ENCODE results near the gene ALPK3.

DNA sequence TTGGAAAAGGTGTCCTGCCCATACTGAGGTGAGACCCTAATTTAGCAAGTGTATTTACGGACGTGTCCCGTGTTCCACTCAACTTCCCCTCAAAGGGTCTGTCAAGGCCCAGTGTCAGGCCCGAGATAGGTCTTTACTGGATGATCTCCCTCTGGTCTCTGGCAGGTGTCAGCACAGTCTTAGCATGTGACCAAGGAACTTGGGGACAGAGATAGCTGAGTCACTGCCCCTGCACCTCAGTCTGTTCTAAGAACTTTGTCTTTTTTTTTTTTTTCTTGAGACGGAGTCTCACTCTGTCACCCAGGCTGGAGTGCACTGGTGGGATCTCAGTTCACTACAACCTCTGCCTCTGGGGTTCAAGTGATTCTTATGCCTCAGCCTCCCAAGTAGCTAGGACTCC, 32.1 kb upstream of the ALPK3 start:
- TF ChIP-seq, protein P1, sequence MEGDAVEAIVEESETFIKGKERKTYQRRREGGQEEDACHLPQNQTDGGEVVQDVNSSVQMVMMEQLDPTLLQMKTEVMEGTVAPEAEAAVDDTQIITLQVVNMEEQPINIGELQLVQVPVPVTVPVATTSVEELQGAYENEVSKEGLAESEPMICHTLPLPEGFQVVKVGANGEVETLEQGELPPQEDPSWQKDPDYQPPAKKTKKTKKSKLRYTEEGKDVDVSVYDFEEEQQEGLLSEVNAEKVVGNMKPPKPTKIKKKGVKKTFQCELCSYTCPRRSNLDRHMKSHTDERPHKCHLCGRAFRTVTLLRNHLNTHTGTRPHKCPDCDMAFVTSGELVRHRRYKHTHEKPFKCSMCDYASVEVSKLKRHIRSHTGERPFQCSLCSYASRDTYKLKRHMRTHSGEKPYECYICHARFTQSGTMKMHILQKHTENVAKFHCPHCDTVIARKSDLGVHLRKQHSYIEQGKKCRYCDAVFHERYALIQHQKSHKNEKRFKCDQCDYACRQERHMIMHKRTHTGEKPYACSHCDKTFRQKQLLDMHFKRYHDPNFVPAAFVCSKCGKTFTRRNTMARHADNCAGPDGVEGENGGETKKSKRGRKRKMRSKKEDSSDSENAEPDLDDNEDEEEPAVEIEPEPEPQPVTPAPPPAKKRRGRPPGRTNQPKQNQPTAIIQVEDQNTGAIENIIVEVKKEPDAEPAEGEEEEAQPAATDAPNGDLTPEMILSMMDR (IDR thresholded peaks at IDR 0.05) = no peak
- TF ChIP-seq NFYB (CRISPR knock-in tag; conservative IDR thresholded peaks at IDR 0.05; ENCODE audit: low read depth) (no peak), CBFB (CRISPR knock-in tag; IDR thresholded peaks at IDR 0.05; ENCODE audit: low read depth) (no peak), ELF4 (CRISPR knock-in tag; IDR thresholded peaks at IDR 0.05; ENCODE audit: low read depth) (no peak), ETV6 (CRISPR knock-in tag; IDR thresholded peaks at IDR 0.05) (no peak), SP1 (CRISPR knock-in tag; conservative IDR thresholded peaks at IDR 0.05) (no peak), NR1H2 (CRISPR knock-in tag; IDR thresholded peaks at IDR 0.05) (no peak)
- TF ChIP-seq, protein P2, sequence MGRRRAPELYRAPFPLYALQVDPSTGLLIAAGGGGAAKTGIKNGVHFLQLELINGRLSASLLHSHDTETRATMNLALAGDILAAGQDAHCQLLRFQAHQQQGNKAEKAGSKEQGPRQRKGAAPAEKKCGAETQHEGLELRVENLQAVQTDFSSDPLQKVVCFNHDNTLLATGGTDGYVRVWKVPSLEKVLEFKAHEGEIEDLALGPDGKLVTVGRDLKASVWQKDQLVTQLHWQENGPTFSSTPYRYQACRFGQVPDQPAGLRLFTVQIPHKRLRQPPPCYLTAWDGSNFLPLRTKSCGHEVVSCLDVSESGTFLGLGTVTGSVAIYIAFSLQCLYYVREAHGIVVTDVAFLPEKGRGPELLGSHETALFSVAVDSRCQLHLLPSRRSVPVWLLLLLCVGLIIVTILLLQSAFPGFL (CRISPR knock-in tag; IDR thresholded peaks at IDR 0.05; ENCODE audit: borderline replicate concordance) = no peak
- TF ChIP-seq, protein P3, sequence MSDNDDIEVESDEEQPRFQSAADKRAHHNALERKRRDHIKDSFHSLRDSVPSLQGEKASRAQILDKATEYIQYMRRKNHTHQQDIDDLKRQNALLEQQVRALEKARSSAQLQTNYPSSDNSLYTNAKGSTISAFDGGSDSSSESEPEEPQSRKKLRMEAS (CRISPR knock-in tag; IDR thresholded peaks at IDR 0.05) = no peak
- TF ChIP-seq, protein P4, sequence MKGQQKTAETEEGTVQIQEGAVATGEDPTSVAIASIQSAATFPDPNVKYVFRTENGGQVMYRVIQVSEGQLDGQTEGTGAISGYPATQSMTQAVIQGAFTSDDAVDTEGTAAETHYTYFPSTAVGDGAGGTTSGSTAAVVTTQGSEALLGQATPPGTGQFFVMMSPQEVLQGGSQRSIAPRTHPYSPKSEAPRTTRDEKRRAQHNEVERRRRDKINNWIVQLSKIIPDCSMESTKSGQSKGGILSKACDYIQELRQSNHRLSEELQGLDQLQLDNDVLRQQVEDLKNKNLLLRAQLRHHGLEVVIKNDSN (CRISPR knock-in tag; IDR thresholded peaks at IDR 0.05) = no peak
- TF ChIP-seq, protein P5, sequence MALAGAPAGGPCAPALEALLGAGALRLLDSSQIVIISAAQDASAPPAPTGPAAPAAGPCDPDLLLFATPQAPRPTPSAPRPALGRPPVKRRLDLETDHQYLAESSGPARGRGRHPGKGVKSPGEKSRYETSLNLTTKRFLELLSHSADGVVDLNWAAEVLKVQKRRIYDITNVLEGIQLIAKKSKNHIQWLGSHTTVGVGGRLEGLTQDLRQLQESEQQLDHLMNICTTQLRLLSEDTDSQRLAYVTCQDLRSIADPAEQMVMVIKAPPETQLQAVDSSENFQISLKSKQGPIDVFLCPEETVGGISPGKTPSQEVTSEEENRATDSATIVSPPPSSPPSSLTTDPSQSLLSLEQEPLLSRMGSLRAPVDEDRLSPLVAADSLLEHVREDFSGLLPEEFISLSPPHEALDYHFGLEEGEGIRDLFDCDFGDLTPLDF (CRISPR knock-in tag; IDR thresholded peaks at IDR 0.05) = no peak
